SH-SY5Y (cell line): ENCODE data around the gene SIK3.

ENCODE experiments used
- GATA2 ChIP-seq: IDR thresholded peaks from 2 replicates; pipeline ENCODE4 v1.6.1; 2011; ENCODE audit warnings: mild to moderate bottlenecking, low read depth, low read length
- GATA3 ChIP-seq: IDR thresholded peaks from 2 replicates; pipeline ENCODE4 v1.6.1; 2011; ENCODE audit warnings: low read depth, mild to moderate bottlenecking, low read length, moderate library complexity

GRCh38 chr11:116862185-116862584 is 236.0 kb downstream of the SIK3 start:
- TF ChIP-seq GATA2 = peak; percentile 67
- no peak for TF ChIP-seq GATA3
